CD4-positive, alpha-beta T cell (primary cell): ENCODE measurements around the gene ROR1. TPM values are rescaled to one million over a fixed set of nuclear protein-coding genes. Genes with fewer than 3 reads are reported as not detected.
A peak's percentile ranks its signal among the peaks of the same experiment; 100 is the strongest.

ENCODE experiments used
- ATAC-seq: fragments of 200-7000 bp; cut with Tn5 transposase; one replicate; pipeline ENCODE4 v1.10.0; 2022; ENCODE audit warnings: mild to moderate bottlenecking; ENCODE audit not compliant: poor library complexity
- CTCF ChIA-PET: fragments of 350-600 bp; sonication (Branson Sonifier 250); formaldehyde crosslinking; loops from one replicate; lab custom pipeline; 2021; ENCODE audit warnings: antibody characterized with exemption, inconsistent platforms; lab: Charles Lee
- POLR2A ChIA-PET: fragments of 350-600 bp; sonication (Branson Sonifier 250); formaldehyde crosslinking; loops from one replicate; lab custom pipeline; 2021; ENCODE audit warnings: antibody characterized with exemption, inconsistent platforms; lab: Charles Lee
- DNase-seq, 14 experiments: peaks; one replicate each; pipeline ENCODE4 v3.0.0-alpha.2; 2013 to 2020; ENCODE audit warnings: mixed read lengths in 2 of 14
- H3K27ac ChIP-seq, 2 donors: one replicate each; pipeline versions ENCODE4 v1.5.1 to v1.7.0; 2013; ENCODE audit warnings: low read length in 2 of 2, low read depth in 1 of 2, mild to moderate bottlenecking in 1 of 2
- H3K27me3 ChIP-seq, 2 experiments: 1 replicate in 1 of 2; 2 replicates in 1 of 2; pipeline versions ENCODE4 v1.6.1 to v1.7.0; 2013; ENCODE audit warnings: low read length in 2 of 2, control low read depth in 1 of 2, mild to moderate bottlenecking in 1 of 2, moderate library complexity in 1 of 2; ENCODE audit not compliant: insufficient read depth in 2 of 2, control insufficient read depth in 1 of 2
- H3K36me3 ChIP-seq: one replicate; pipeline ENCODE4 v1.6.1; 2013; ENCODE audit warnings: low read length, control low read depth; ENCODE audit not compliant: insufficient read depth
- H3K4me1 ChIP-seq: one replicate; pipeline ENCODE4 v1.6.1; 2013; ENCODE audit warnings: low read length, control low read depth; ENCODE audit not compliant: insufficient read depth
- H3K4me3 ChIP-seq: one replicate; pipeline ENCODE4 v1.5.1; 2013; ENCODE audit warnings: mild to moderate bottlenecking, low read length, moderate library complexity
- H3K9me3 ChIP-seq, 2 experiments: 1 replicate in 1 of 2; 2 replicates in 1 of 2; pipeline versions ENCODE4 v1.6.1 to v1.7.0; 2013; ENCODE audit warnings: low read length in 2 of 2, mild to moderate bottlenecking in 2 of 2, control low read depth in 1 of 2, moderate library complexity in 1 of 2; ENCODE audit not compliant: control insufficient read depth in 1 of 2, insufficient read depth in 1 of 2
- H3K27ac Mint-ChIP-seq: one replicate; pipeline ENCODE4 v1.8.0; 2020; ENCODE audit warnings: mixed read lengths
- H3K27me3 Mint-ChIP-seq: one replicate; pipeline ENCODE4 v1.8.0; 2021; ENCODE audit warnings: mixed read lengths
- H3K36me3 Mint-ChIP-seq: one replicate; pipeline ENCODE4 v1.8.0; 2021; ENCODE audit warnings: low read depth, mixed read lengths
- H3K4me1 Mint-ChIP-seq: one replicate; pipeline ENCODE4 v1.8.0; 2021; ENCODE audit warnings: low read depth, mixed read lengths
- H3K4me3 Mint-ChIP-seq: one replicate; pipeline ENCODE4 v1.8.0; 2020; ENCODE audit warnings: mild to moderate bottlenecking, mixed read lengths
- H3K9me3 Mint-ChIP-seq: one replicate; pipeline ENCODE4 v1.8.0; 2020; ENCODE audit warnings: mixed read lengths
- intact Hi-C, 2 experiments: fragments of 100-400 bp; cut with DNase I in 1 of 2; cut with micrococcal nuclease in 1 of 2; formaldehyde crosslinking; loops; one replicate each; pipeline versions ENCODE4 v1.15.1 to v1.9.0; 2023 to 2025; cut with DNase I, micrococcal nuclease
- polyA plus RNA-seq, 2 donors: library from polyadenylated mRNA; unstranded; fragments of 120-200 nt; gene quantifications; one replicate each; pipeline ENCODE4 v1.2.1, GENCODE V29; 2013
- total RNA-seq, 174 experiments: library from RNA in 2 of 174; stranded (reverse) in 2 of 174; gene quantifications; one replicate each; pipeline ENCODE4 v1.2.3 and lab custom pipeline; 2021 to 2026
- TF ChIP-seq, protein P1 (sequence below): fragments of 200-600 bp; IDR thresholded peaks from one replicate; pipeline ENCODE4 v1.8.0; 2022; ENCODE audit warnings: antibody characterized with exemption, mild to moderate bottlenecking

The ROR1 gene
- not detected for total RNA-seq
- polyA plus RNA-seq (2013, experiment 1 of 2), result 0.09 TPM
- 0.34 TPM for polyA plus RNA-seq (2013, experiment 2 of 2)
- 0 to 1.2 (median 0.15) reads per million in 172 experiments for total RNA-seq (lab: John Stamatoyannopoulos, UW)

DNA sequence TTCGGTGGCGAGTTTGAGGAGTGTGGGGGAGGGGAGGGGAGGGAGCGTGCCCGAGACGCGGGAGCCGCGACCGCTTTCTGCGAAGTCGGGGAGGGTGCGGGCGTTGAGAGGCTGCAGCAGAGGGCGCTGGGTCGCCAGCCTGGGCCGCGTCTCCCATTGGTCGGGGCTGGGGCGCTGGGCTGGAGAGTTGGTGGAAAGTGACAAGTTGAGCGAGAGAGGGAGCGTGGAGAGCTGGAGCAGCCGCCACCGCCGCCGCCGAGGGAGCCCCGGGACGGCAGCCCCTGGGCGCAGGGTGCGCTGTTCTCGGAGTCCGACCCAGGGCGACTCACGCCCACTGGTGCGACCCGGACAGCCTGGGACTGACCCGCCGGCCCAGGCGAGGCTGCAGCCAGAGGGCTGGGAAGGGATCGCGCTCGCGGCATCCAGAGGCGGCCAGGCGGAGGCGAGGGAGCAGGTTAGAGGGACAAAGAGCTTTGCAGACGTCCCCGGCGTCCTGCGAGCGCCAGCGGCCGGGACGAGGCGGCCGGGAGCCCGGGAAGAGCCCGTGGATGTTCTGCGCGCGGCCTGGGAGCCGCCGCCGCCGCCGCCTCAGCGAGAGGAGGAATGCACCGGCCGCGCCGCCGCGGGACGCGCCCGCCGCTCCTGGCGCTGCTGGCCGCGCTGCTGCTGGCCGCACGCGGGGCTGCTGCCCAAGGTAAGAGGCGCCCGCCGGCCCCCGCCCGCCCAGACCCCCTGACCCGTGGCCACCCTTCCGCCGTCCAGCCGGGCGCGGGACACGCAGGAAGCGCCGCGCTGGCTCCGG is at the start of gene ROR1:
TSS of gene ROR1 (plus strand) at position 203 of the 802 bp plus-strand sequence.
- Mint-ChIP-seq H3K9me3 (no peaks in the 10 kb centered on the region), H3K4me1 (peaks cover 7% of the 10 kb centered on the region), H3K27ac (no peak within 1 kb of the TSS), H3K4me3 (peak within 1 kb of the TSS; percentile 78), H3K27me3 (peaks cover 60% of the 10 kb centered on the region), H3K36me3 (no peaks in the 10 kb centered on the region)
- ChIA-PET POLR2A (no interaction called here), CTCF (no interaction called here)
- Histone ChIP-seq H3K27ac (no peak within 1 kb of the TSS), H3K4me1 (peaks cover 15% of the 10 kb centered on the region), H3K4me3 (peak within 1 kb of the TSS; percentile 22), H3K9me3 (peaks cover 0 to 6% of the 10 kb centered on the region in 2 experiments), H3K27me3 (peaks cover 44 to 46% of the 10 kb centered on the region in 2 experiments), H3K36me3 (no peaks in the 10 kb centered on the region)
- TF ChIP-seq, protein P1, sequence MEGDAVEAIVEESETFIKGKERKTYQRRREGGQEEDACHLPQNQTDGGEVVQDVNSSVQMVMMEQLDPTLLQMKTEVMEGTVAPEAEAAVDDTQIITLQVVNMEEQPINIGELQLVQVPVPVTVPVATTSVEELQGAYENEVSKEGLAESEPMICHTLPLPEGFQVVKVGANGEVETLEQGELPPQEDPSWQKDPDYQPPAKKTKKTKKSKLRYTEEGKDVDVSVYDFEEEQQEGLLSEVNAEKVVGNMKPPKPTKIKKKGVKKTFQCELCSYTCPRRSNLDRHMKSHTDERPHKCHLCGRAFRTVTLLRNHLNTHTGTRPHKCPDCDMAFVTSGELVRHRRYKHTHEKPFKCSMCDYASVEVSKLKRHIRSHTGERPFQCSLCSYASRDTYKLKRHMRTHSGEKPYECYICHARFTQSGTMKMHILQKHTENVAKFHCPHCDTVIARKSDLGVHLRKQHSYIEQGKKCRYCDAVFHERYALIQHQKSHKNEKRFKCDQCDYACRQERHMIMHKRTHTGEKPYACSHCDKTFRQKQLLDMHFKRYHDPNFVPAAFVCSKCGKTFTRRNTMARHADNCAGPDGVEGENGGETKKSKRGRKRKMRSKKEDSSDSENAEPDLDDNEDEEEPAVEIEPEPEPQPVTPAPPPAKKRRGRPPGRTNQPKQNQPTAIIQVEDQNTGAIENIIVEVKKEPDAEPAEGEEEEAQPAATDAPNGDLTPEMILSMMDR, result no peak
- peak in 12 of 14 experiments; percentile 5 to 50 (median 16) for DNase-seq
- peak; percentile 67 for ATAC-seq
- intact Hi-C loops, result no loop called here

DNA sequence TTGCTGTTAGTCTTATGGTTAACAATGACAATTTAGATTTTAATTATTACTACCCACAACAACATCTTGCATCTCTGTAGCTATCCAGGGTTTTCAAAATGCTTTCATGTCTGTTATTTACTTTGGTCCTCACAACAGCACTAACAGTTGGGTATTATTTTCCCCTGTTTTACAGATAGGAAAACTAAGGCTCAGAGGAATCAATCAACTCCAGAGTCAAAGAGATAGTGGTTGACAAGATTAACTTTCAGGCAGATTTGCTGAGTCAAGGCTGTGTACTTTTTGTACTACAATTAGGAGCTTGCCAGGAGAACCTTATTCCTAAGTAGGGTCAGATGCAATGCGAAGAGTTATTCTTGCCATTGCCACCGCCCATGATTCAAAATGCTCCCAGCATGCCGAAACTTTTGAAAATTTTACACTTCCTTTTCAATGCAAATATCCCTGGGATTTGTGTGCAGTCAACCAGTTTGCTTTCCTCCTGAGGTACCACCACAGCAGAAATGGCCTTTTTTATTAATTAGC is 49.4 kb upstream of the ROR1 start:
- intact Hi-C loops, result no loop called here
- Histone ChIP-seq H3K4me1 (no peaks in the 10 kb centered on the region), H3K36me3 (no peaks in the 10 kb centered on the region), H3K9me3 (peaks cover 0 to 3% of the 10 kb centered on the region in 2 experiments), H3K27ac (no peak overlapping the region), H3K27me3 (no peaks in the 10 kb centered on the region), H3K4me3 (no peak overlapping the region)
- ATAC-seq, result no peak
- CTCF ChIA-PET, result no interaction called here
- no peaks in the 10 kb centered on the region for H3K9me3 Mint-ChIP-seq
- H3K4me1 Mint-ChIP-seq, result no peaks in the 10 kb centered on the region
- DNase-seq, result no peak
- TF ChIP-seq, protein P1, result no peak
- H3K36me3 Mint-ChIP-seq, result no peaks in the 10 kb centered on the region
- POLR2A ChIA-PET, result no interaction called here
- no peak overlapping the region for H3K4me3 Mint-ChIP-seq
- H3K27me3 Mint-ChIP-seq, result peaks cover 3% of the 10 kb centered on the region
- no peak overlapping the region for H3K27ac Mint-ChIP-seq

DNA sequence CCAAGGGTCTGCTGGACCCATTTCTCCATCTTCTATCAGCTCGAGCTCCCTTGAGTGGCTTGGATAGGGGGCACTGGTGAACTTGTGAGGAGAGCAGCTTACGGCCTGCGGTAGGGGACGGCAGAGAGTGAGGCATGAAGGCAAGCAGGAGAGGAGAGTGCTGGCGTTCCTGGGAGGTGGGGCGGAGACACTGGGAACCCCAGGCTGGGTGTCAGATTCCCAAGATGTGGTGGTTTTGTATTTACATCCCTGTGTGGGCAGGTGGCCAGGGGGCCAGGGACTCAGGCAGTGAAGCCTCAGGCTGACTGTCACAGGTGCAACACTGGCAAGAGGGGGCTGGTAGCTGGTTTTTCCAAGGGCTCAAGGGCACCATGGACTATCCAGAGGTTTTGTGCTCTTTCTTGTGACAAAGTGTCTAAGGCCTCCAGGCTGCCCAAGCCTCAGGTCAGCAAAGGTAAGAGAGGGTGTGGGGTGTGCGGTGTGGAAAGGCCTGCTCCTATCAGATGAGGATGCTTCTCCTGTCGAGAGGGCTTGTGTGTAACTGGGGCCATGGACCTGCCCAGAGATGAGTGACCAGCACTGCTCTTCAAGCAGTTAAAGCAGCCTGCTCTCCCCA is 45.1 kb upstream of the ROR1 start:
- Histone ChIP-seq H3K36me3 (no peaks in the 10 kb centered on the region), H3K27ac (no peak overlapping the region), H3K27me3 (no peaks in the 10 kb centered on the region), H3K4me1 (no peaks in the 10 kb centered on the region), H3K4me3 (no peak overlapping the region), H3K9me3 (peaks cover 0 to 3% of the 10 kb centered on the region in 2 experiments)
- no peaks in the 10 kb centered on the region for H3K27me3 Mint-ChIP-seq
- H3K4me1 Mint-ChIP-seq, result no peaks in the 10 kb centered on the region
- TF ChIP-seq, protein P1, result no peak
- ChIA-PET POLR2A (no interaction called here), CTCF (no interaction called here)
- no peak overlapping the region for H3K4me3 Mint-ChIP-seq
- H3K27ac Mint-ChIP-seq, result no peak overlapping the region
- DNase-seq, result no peak
- ATAC-seq, result no peak
- intact Hi-C loops, result no loop called here
- no peaks in the 10 kb centered on the region for H3K9me3 Mint-ChIP-seq
- no peaks in the 10 kb centered on the region for H3K36me3 Mint-ChIP-seq
